Measurements from ENCODE around the gene BCL2L15.

DNA sequence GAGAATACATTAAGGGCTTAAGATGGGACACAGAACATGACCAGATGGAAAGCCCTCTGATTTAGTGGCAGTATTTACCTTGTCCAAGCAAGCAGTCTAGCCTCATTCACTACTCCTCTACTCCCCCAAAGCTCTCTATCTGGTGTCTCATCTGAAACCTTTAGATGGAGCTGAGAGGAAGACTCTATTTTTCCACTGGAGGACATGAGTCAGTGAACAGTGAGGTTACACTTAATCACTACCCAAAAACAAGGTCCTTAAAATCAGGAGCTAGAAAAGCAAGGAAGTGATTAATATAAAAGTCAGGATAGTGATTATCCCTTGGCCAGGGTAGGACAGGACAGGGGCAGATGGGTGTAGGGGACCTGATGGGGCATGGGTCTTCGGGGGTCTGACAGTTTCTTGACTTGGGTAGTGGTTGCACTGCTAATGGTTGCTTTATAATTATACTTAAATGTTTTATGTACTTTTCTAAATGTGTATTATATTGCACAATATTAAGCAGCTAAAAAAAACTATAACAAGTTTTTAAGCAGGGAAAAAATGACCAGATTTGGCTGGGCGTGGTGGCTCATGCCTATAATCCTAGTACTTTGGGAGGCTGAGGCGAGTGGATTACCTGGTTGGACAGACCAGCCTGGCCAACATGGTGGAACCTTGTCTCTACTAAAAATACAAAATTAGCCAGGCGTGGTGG is 18.8 kb downstream of the BCL2L15 start:
- TF ChIP-seq, protein P1, sequence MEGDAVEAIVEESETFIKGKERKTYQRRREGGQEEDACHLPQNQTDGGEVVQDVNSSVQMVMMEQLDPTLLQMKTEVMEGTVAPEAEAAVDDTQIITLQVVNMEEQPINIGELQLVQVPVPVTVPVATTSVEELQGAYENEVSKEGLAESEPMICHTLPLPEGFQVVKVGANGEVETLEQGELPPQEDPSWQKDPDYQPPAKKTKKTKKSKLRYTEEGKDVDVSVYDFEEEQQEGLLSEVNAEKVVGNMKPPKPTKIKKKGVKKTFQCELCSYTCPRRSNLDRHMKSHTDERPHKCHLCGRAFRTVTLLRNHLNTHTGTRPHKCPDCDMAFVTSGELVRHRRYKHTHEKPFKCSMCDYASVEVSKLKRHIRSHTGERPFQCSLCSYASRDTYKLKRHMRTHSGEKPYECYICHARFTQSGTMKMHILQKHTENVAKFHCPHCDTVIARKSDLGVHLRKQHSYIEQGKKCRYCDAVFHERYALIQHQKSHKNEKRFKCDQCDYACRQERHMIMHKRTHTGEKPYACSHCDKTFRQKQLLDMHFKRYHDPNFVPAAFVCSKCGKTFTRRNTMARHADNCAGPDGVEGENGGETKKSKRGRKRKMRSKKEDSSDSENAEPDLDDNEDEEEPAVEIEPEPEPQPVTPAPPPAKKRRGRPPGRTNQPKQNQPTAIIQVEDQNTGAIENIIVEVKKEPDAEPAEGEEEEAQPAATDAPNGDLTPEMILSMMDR (IDR thresholded peaks at IDR 0.05), result no peak
- TF ChIP-seq ZFX (IDR thresholded peaks at IDR 0.05; ENCODE audit: borderline replicate concordance), result no peak

Data from 22Rv1 (cell line).